NCI-H146 treated with DMSO at 0.1 percent for 48 hours (cell line): Measurements from ENCODE around the gene IFIT2.
A peak's percentile ranks its signal among the peaks of the same experiment; 100 is the strongest.
"Not testable (repeated sequence)": the region's sequence is repeated elsewhere in the genome, so short reads cannot be mapped to it uniquely, and the experiment has no call there.

Experiments used
- DNase-seq: peaks from one replicate; lab custom pipeline; 2025; ENCODE audit not compliant: unreplicated experiment; lab: John Stamatoyannopoulos, UW

Gene IFIT2

GRCh38 chr10:89306434-89307268, 4.8 kb downstream of the IFIT2 start:
- DNase-seq = no peak

GRCh38 chr10:89307269-89307577, 5.4 kb downstream of the IFIT2 start:
- DNase-seq = no peak

GRCh38 chr10:89308266-89308665, 6.4 kb downstream of the IFIT2 start:
- no peak for DNase-seq

GRCh38 chr10:89308736-89309135, 6.9 kb downstream of the IFIT2 start:
- no peak for DNase-seq

- DNase-seq = no peak
Observed at GRCh38 chr10:89309156-89310055, 7.6 kb downstream of the IFIT2 start.

- no peak for DNase-seq
Observed at GRCh38 chr10:89310056-89310893, 8.4 kb downstream of the IFIT2 start.

- DNase-seq = no peak
Observed at GRCh38 chr10:89312973-89313372, 11.1 kb downstream of the IFIT2 start.

- DNase-seq = no peak
Observed at GRCh38 chr10:89314676-89315075, 12.8 kb downstream of the IFIT2 start.

- not testable (repeated sequence) for DNase-seq
Observed at GRCh38 chr10:89318047-89318446, 16.2 kb downstream of the IFIT2 start.

GRCh38 chr10:89325081-89325480, 23.2 kb downstream of the IFIT2 start:
- not testable (repeated sequence) for DNase-seq

GRCh38 chr10:89325856-89326255, 24.0 kb downstream of the IFIT2 start:
- DNase-seq = not testable (repeated sequence)

GRCh38 chr10:89327803-89328441, 26.1 kb downstream of the IFIT2 start, which contains the start of gene IFIT3:
Gene IFIT3, plus strand, starts transcription at chr10:89327997. Its CDS starts 77 bp downstream, at chr10:89328074.
- DNase-seq = no peak

- no peak for DNase-seq
Observed at GRCh38 chr10:89329151-89329550, 27.3 kb downstream of the IFIT2 start.

- DNase-seq = not testable (repeated sequence)
Observed at GRCh38 chr10:89330014-89330413, 28.2 kb downstream of the IFIT2 start.

- DNase-seq = no peak
Observed at GRCh38 chr10:89330537-89331212, 28.8 kb downstream of the IFIT2 start.

- DNase-seq = not testable (repeated sequence)
Observed at GRCh38 chr10:89331487-89332122, 29.8 kb downstream of the IFIT2 start.

GRCh38 chr10:89332123-89332633, 30.3 kb downstream of the IFIT2 start:
- DNase-seq = no peak

- DNase-seq = peak; percentile 8
Observed at GRCh38 chr10:89335226-89335625, 33.4 kb downstream of the IFIT2 start.

GRCh38 chr10:89336241-89336640, 34.4 kb downstream of the IFIT2 start:
- no peak for DNase-seq
